HepG2 (cell line): Measurements from ENCODE around the gene FAAP100. TPM values are rescaled to one million over a fixed set of nuclear protein-coding genes. Genes with fewer than 3 reads are reported as not detected.

Experiments used
- ATAC-seq: fragments of 200-7000 bp; cut with Tn5 transposase; 3 replicates; pipeline ENCODE4 v1.9.1; 2020; ENCODE audit warnings: mild to moderate bottlenecking, moderate library complexity
- BruUV-seq: library from RNA; stranded (reverse); fragments of 400-500 nt; replicated peaks from 2 replicates; lab custom pipeline; 2021; lab: Mats Ljungman, UMichigan
- CTCF ChIA-PET: fragments of 300-600 bp; formaldehyde crosslinking; extraction: SDS; loops from one replicate; lab custom pipeline; 2021; ENCODE audit warnings: low total read pairs, inconsistent platforms, low intra/inter-chr PET ratio; lab: Yijun Ruan, JAX
- POLR2A ChIA-PET: fragments of 350-600 bp; sonication (Branson Sonifier 250); formaldehyde crosslinking; loops from one replicate; lab custom pipeline; 2020; ENCODE audit warnings: antibody characterized with exemption, inconsistent platforms; lab: Yijun Ruan, JAX
- DNase-seq: peaks from one replicate; pipeline ENCODE4 v3.0.0-alpha.2; 2015; ENCODE audit warnings: low spot score
- FAIRE-seq: peaks from 3 replicates; lab custom pipeline; 2011; peaks lifted over from hg19 to GRCh38; lab: Jason Lieb, UNC
- H2AFZ ChIP-seq: one replicate; pipeline ENCODE4 v1.6.1; 2011; ENCODE audit warnings: low read length, inconsistent platforms
- H3K27ac ChIP-seq: fragments of 300-600 bp; 3 replicates; pipeline ENCODE4 v1.8.0; 2011; ENCODE audit warnings: mixed run types, mild to moderate bottlenecking, mixed read lengths, low read length, inconsistent platforms; ENCODE audit not compliant: insufficient read depth; ENCODE audit errors: extremely low read length
- H3K27me3 ChIP-seq, 2 experiments: fragments of 200-600 bp in 1 of 2; 2 replicates in 1 of 2; 3 replicates in 1 of 2; pipeline versions ENCODE4 v1.6.0 to v1.8.0; 2011; ENCODE audit warnings: low read length in 2 of 2, mild to moderate bottlenecking in 2 of 2, moderate library complexity in 2 of 2, inconsistent platforms in 1 of 2; ENCODE audit not compliant: insufficient read depth in 2 of 2, control insufficient read depth in 1 of 2
- H3K36me3 ChIP-seq, 2 experiments: fragments of 200-600 bp in 1 of 2; replicated peaks in 1 of 2; 2 replicates in 1 of 2; 3 replicates in 1 of 2; pipeline versions ENCODE4 v1.5.1 to v1.8.0; 2011; ENCODE audit warnings: low read length in 2 of 2, inconsistent platforms in 1 of 2; ENCODE audit not compliant: insufficient read depth in 2 of 2, control insufficient read depth in 1 of 2
- H3K4me1 ChIP-seq: 2 replicates; pipeline ENCODE4 v1.5.1; 2012; ENCODE audit warnings: low read length, inconsistent platforms; ENCODE audit not compliant: insufficient read depth
- H3K4me2 ChIP-seq: 2 replicates; pipeline ENCODE4 v1.6.0; 2011; ENCODE audit warnings: low read depth, low read length, inconsistent platforms
- H3K4me3 ChIP-seq, 3 experiments: fragments of 200-600 bp in 1 of 3; sonication (generic), shearing (Covaris generic) in 1 of 3; replicated peaks in 1 of 3; 2 replicates each; pipeline ENCODE4 v1.5.1; 2011 to 2016; ENCODE audit warnings: low read length in 3 of 3, inconsistent platforms in 2 of 3, low read depth in 2 of 3, mild to moderate bottlenecking in 2 of 3, control low read depth in 1 of 3, mixed read lengths in 1 of 3; ENCODE audit not compliant: insufficient read depth in 1 of 3
- H3K79me2 ChIP-seq: one replicate; pipeline ENCODE4 v1.6.1; 2011; ENCODE audit warnings: low read length, inconsistent platforms; ENCODE audit not compliant: insufficient read depth
- H3K9ac ChIP-seq: 2 replicates; pipeline ENCODE4 v1.6.0; 2011; ENCODE audit warnings: mild to moderate bottlenecking, low read depth, low read length, inconsistent platforms; ENCODE audit not compliant: insufficient read depth
- H3K9me3 ChIP-seq: 2 replicates; pipeline ENCODE4 v1.5.1; 2012; ENCODE audit warnings: mild to moderate bottlenecking, low read length
- H4K20me1 ChIP-seq: 2 replicates; pipeline ENCODE4 v1.6.0; 2011; ENCODE audit warnings: inconsistent platforms, mild to moderate bottlenecking, low read length, moderate library complexity; ENCODE audit not compliant: insufficient read depth
- FOSL2 ChIP-seq: sonication (generic); formaldehyde crosslinking; IDR thresholded peaks from 2 replicates; pipeline ENCODE4 v1.4.0; 2020; ENCODE audit warnings: missing genetic modification reagents
- FOXP1 ChIP-seq, 2 experiments: fragments of 450-650 bp in 1 of 2; IDR thresholded peaks; 2 replicates each; pipeline ENCODE4 v1.6.1; 2017 to 2018; ENCODE audit warnings: antibody characterized with exemption in 1 of 2
- KDM5A ChIP-seq: fragments of 200-600 bp; sonication (generic); IDR thresholded peaks from 2 replicates; pipeline ENCODE4 v1.7.0; 2018; ENCODE audit warnings: antibody characterized with exemption, mild to moderate bottlenecking, low read length, borderline replicate concordance
- NFIB ChIP-seq: sonication (generic); formaldehyde crosslinking; IDR thresholded peaks from 2 replicates; pipeline ENCODE4 v1.9.0; 2021; ENCODE audit warnings: missing genetic modification reagents, mild to moderate bottlenecking, borderline replicate concordance
- SAFB2 ChIP-seq: sonication (generic); formaldehyde crosslinking; IDR thresholded peaks from 2 replicates; pipeline ENCODE4 v1.5.1; 2020; ENCODE audit warnings: missing genetic modification reagents, low read depth, mild to moderate bottlenecking, borderline replicate concordance
- XRCC5 ChIP-seq: fragments of 200-400 bp; formaldehyde crosslinking; optimal IDR thresholded peaks from 2 replicates; pipeline ENCODE3; 2017; ENCODE audit warnings: mild to moderate bottlenecking, low read length
- ZNF432 ChIP-seq: sonication (generic); formaldehyde crosslinking; IDR thresholded peaks from 2 replicates; pipeline ENCODE4 v1.5.0; 2020; ENCODE audit warnings: missing genetic modification reagents, mild to moderate bottlenecking, borderline replicate concordance
- ZNF501 ChIP-seq: sonication (generic); formaldehyde crosslinking; IDR thresholded peaks from 2 replicates; pipeline ENCODE4 v1.5.1; 2020; ENCODE audit warnings: mild to moderate bottlenecking, moderate library complexity, missing genetic modification reagents
- ZNF746 ChIP-seq: sonication (generic); formaldehyde crosslinking; IDR thresholded peaks from 2 replicates; pipeline ENCODE4 v1.8.0; 2022; ENCODE audit warnings: mild to moderate bottlenecking, missing genetic modification reagents
- ZNF749 ChIP-seq: sonication (generic); formaldehyde crosslinking; IDR thresholded peaks from 2 replicates; pipeline ENCODE4 v1.8.0; 2022; ENCODE audit warnings: mild to moderate bottlenecking, missing genetic modification reagents, moderate library complexity, borderline replicate concordance
- WGBS: methylation state at CpG from one replicate; pipeline ENCODE4 v1.1.6; 2017; ENCODE audit warnings: low lambda C conversion rate; 5-methylcytosine and 5-hydroxymethylcytosine counted together
- in situ Hi-C: cut with HindIII; loops from 2 replicates; pipeline ENCODE4 v1.10.0; 2017; ENCODE audit warnings: low pct_unique_long_range_greater_than_20kb; ENCODE audit not compliant: extremely low pct_ligation_motif_present
- intact Hi-C: fragments of 100-400 bp; cut with micrococcal nuclease; formaldehyde crosslinking; loops from one replicate; pipeline ENCODE4 v1.10.0; 2022; ENCODE audit not compliant: unreplicated experiment
- polyA plus RNA-seq, 8 experiments: library from polyadenylated mRNA; depleted of rRNA in 3 of 8; stranded (reverse) in 7 of 8; unstranded in 1 of 8; fragments of >200 nt; fragmentation: Illumina TruSeq in 4 of 8; extraction: Trizol in 4 of 8; gene quantifications; 2 replicates each; pipeline versions ENCODE4 v1.2.1 to v1.2.3, GENCODE V29; 2011 to 2016; ENCODE audit warnings: low read depth in 4 of 8, missing spikeins in 1 of 8, mixed read lengths in 1 of 8; ENCODE audit not compliant: insufficient read depth in 1 of 8
- total RNA-seq, 5 experiments: library from RNA; depleted of rRNA; stranded (reverse); fragments of >200 nt; fragmentation: Illumina TruSeq; extraction: Trizol; gene quantifications; 2 replicates each; pipeline ENCODE4 v1.2.3, GENCODE V29; 2016; ENCODE audit warnings: low read depth in 1 of 5
- TF ChIP-seq, protein P1 (sequence below), 2 experiments: fragments of 450-650 bp in 1 of 2; sonication (generic) in 1 of 2; formaldehyde crosslinking in 1 of 2; IDR thresholded peaks; 2 replicates each; pipeline versions ENCODE4 v1.6.1 to v1.8.0; 2016 to 2022; ENCODE audit warnings: antibody characterized with exemption in 1 of 2, mild to moderate bottlenecking in 1 of 2, missing genetic modification reagents in 1 of 2

Gene FAAP100
- total and polyA plus RNA-seq, 2 of the 13 experiments (the other 11 are each of a cell fraction or from before 2014, with no cell fraction given): 7.6 to 20.8 TPM

DNA sequence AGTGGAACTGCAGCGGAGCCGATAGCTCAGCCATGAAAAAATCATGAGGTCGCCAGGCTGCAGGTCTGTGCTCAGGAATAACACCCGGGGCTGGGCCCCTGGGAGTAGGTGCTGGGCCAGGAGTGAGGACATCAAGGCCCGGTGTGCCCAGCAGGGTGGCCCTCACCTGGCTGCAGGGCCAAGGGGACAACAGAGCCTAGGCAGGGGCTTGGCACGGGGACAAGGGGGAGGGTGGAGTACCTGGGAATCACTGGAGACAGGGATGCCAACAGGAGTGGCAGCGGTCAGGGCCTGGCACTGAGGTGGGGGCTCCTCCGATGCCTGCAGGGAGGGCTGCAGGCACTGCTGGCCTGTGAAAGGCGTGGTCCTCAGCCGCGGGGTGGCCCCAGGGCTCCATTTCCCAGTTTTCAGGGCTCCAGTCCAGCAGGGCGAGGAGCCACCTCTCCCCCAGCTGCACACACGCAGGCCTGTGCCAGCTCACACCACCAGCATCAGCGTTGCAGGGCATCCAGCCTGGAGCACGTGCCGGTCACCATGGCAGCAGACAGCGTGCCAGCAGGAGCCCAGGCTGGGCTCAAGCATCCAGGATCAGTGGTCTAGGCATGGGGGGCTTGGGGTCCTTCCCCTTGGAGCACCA, 28.6 kb downstream of the FAAP100 start (continued):
- TF ChIP-seq KDM5A (no peak), ZNF432 (CRISPR knock-in tag) (no peak), ZNF501 (no peak), FOXP1 (IDR thresholded peaks at IDR 0.05) (no peak), FOXP1 (CRISPR knock-in tag; IDR thresholded peaks at IDR 0.05) (no peak), ZNF746 (CRISPR knock-in tag) (no peak), NFIB (no peak), FOSL2 (0 out of 2 replicates have a peak, but pooled peaks have one; percentile 14), XRCC5 (peak; percentile 1), ZNF749 (CRISPR knock-in tag) (no peak)

DNA sequence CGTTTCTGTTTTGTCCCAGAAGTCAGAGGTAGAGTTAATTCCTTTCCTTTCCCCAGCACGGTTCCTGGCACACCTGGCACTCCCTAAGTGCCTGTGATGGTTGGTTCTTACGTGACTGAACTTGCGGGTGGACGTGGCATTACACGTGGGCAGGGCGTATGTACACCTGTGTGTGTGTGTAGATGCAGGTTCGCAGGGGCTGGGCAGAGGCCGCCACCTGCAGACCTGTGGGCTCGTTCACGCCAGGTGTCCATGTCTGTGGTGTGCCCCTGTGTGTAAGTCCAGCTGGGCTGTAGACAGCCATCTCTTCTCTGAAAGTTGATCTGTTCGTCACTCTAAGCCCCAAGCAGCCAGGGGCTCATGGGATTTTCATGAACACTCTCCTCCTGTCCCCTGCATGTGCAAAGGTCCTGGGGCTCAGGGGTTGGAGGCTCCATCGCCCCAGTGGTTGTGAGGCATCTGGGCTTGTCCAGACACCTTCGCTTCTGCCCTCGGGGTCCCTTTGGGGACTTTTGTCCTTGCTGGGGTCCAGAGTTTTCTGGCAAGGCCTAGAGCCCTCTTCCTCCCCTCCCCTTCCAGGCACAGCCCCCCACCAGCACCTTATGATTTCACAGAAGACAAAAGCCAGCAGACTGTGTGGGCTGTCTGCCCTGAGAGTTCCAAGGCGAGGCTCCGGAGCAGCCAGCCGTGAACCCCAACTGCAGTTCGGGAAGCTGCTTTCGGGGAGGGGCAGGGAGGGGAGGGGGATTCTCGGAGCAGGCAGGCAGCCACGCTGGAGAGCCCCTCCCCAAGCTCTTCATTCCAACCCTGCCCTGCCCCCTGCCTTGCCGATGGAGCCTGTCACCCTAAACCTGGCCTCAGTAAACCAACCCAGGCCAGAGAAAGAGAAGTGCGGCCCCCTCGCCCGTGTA, 29.4 kb downstream of the FAAP100 start:
- BruUV-seq: no TSS peak
- Histone ChIP-seq H3K36me3 (no peaks in the 10 kb centered on the region), H3K4me2 (peak overlapping the region; percentile 41), H3K9me3 (no peaks in the 10 kb centered on the region), H3K4me3 (no peak overlapping the region; a peak in 1 of 6 replicates), H3K27me3 (peaks cover 10 to 69% of the 10 kb centered on the region in 2 experiments), H4K20me1 (no peaks in the 10 kb centered on the region), H2AFZ (no peak overlapping the region), H3K27ac (no peak overlapping the region), H3K79me2 (no peaks in the 10 kb centered on the region), H3K4me1 (peaks cover 36% of the 10 kb centered on the region), H3K9ac (no peak overlapping the region)
- 56% methylated on average over 22 of the region's 26 CpGs for WGBS
- ChIA-PET POLR2A (interaction anchor here (1.0 to 2.6 kb wide), 4 partner anchors 10 to 231 kb away, joined by 3 to 21 read pairs (median 4); partner anchors contain the start of gene ACTG1), CTCF (interaction anchor here (1.0 kb wide), 1 partner anchor 269 kb away, joined by 3 read pairs; no protein-coding TSS in a partner anchor)
- in situ Hi-C loops: no loop called here
- intact Hi-C loops: loop anchor here (2.0 kb wide), 1 partner anchor 270 kb away; no protein-coding TSS in a partner anchor
- peak; percentile 77 for DNase-seq
- ATAC-seq: peak; percentile 55
- FAIRE-seq: peak; percentile 81
- TF ChIP-seq SAFB2 (CRISPR knock-in tag): peak; percentile 50; the same call in 1 of the 2 replicates
- TF ChIP-seq, protein P1, sequence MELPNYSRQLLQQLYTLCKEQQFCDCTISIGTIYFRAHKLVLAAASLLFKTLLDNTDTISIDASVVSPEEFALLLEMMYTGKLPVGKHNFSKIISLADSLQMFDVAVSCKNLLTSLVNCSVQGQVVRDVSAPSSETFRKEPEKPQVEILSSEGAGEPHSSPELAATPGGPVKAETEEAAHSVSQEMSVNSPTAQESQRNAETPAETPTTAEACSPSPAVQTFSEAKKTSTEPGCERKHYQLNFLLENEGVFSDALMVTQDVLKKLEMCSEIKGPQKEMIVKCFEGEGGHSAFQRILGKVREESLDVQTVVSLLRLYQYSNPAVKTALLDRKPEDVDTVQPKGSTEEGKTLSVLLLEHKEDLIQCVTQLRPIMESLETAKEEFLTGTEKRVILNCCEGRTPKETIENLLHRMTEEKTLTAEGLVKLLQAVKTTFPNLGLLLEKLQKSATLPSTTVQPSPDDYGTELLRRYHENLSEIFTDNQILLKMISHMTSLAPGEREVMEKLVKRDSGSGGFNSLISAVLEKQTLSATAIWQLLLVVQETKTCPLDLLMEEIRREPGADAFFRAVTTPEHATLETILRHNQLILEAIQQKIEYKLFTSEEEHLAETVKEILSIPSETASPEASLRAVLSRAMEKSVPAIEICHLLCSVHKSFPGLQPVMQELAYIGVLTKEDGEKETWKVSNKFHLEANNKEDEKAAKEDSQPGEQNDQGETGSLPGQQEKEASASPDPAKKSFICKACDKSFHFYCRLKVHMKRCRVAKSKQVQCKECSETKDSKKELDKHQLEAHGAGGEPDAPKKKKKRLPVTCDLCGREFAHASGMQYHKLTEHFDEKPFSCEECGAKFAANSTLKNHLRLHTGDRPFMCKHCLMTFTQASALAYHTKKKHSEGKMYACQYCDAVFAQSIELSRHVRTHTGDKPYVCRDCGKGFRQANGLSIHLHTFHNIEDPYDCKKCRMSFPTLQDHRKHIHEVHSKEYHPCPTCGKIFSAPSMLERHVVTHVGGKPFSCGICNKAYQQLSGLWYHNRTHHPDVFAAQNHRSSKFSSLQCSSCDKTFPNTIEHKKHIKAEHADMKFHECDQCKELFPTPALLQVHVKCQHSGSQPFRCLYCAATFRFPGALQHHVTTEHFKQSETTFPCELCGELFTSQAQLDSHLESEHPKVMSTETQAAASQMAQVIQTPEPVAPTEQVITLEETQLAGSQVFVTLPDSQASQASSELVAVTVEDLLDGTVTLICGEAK (IDR thresholded peaks at IDR 0.05): no peak
- TF ChIP-seq, protein P1 (CRISPR knock-in tag; IDR thresholded peaks at IDR 0.05): no peak
